Right ventricle myocardium inferior (tissue), 1 donor: ENCODE results near the gene HDHD2. TPM values are rescaled to one million over a fixed set of nuclear protein-coding genes. Genes with fewer than 3 reads are reported as not detected.

Source experiments
- ATAC-seq: fragments of 200-7000 bp; cut with Tn5 transposase; one replicate; pipeline ENCODE4 v1.9.1; 2020; ENCODE audit warnings: mild to moderate bottlenecking, moderate library complexity
- DNase-seq: peaks from one replicate; pipeline ENCODE4 v3.0.0; 2021; ENCODE audit errors: missing footprints
- intact Hi-C: fragments of 100-400 bp; cut with DNase I; formaldehyde crosslinking; loops from one replicate; pipeline ENCODE4 v1.11.0; 2022
- total RNA-seq: library from RNA; stranded (reverse); fragmentation: NEBNext Ultra II Directional; extraction: Animal tissue kit (Norgen Biotek cat#: 25700); gene quantifications from one replicate; pipeline ENCODE4 v1.2.1, GENCODE V29; 2021
- donor health status: DM: no; HTN: yes; CAD: no; lungs with severe emphysema.

HDHD2 gene
- total RNA-seq, 1 donor from 2014 or later: 34.2 TPM

GRCh38 chr18:47151439-47151838 is 1.1 kb upstream of the HDHD2 start:
- DNase-seq: no peak
- ATAC-seq: no peak
- intact Hi-C loops: no loop called here

GRCh38 chr18:47150824-47151366 is 595 bp upstream of the HDHD2 start:
- DNase-seq: no peak
- ATAC-seq: peak; percentile 3
- intact Hi-C loops: no loop called here

GRCh38 chr18:47149457-47150028 is 757 bp downstream of the HDHD2 start:
- DNase-seq: no peak
- intact Hi-C loops: no loop called here
- no peak for ATAC-seq

- DNase-seq: no peak
- intact Hi-C loops: no loop called here
- no peak for ATAC-seq
These were observed 4.1 kb downstream of the HDHD2 start for GRCh38 chr18:47146206-47146605.

GRCh38 chr18:47143899-47144485 is 6.3 kb downstream of the HDHD2 start:
- intact Hi-C loops: loop anchor here (5.0 kb wide), 1 partner anchor 33 kb away; the partner anchor contains the start of gene IER3IP1
- peak; percentile 54 for ATAC-seq
- DNase-seq: no peak

- intact Hi-C loops: loop anchor here (5.0 kb wide), 1 partner anchor 34 kb away; the partner anchor contains the start of gene IER3IP1
- ATAC-seq (no peak), DNase-seq (no peak)
These were observed 7.1 kb downstream of the HDHD2 start for GRCh38 chr18:47143153-47143552.

- no peak for DNase-seq
- ATAC-seq: no peak
- intact Hi-C loops: loop anchor here (5.0 kb wide), 1 partner anchor 36 kb away; the partner anchor contains the start of gene IER3IP1
These were observed 9.0 kb downstream of the HDHD2 start for GRCh38 chr18:47141289-47141688.

GRCh38 chr18:47121146-47121545 is 29.2 kb downstream of the HDHD2 start:
- ATAC-seq (no peak), DNase-seq (no peak)
- intact Hi-C loops: no loop called here

- intact Hi-C loops: no loop called here
- no peak for ATAC-seq
- DNase-seq: no peak
These were observed 29.9 kb downstream of the HDHD2 start for GRCh38 chr18:47120428-47120827.

GRCh38 chr18:47118981-47119380 is 31.3 kb downstream of the HDHD2 start:
- ATAC-seq (no peak), DNase-seq (no peak)
- intact Hi-C loops: no loop called here

GRCh38 chr18:47115205-47115604 is 35.1 kb downstream of the HDHD2 start:
- ATAC-seq (no peak), DNase-seq (no peak)
- intact Hi-C loops: no loop called here

GRCh38 chr18:47113796-47114540 is 36.3 kb downstream of the HDHD2 start:
- DNase-seq (no peak), ATAC-seq (no peak)
- intact Hi-C loops: no loop called here

GRCh38 chr18:47110492-47111274 is 39.6 kb downstream of the HDHD2 start:
- intact Hi-C loops: no loop called here
- ATAC-seq (no peak), DNase-seq (no peak)

GRCh38 chr18:47109720-47110119 is 40.6 kb downstream of the HDHD2 start:
- DNase-seq (no peak), ATAC-seq (no peak)
- intact Hi-C loops: no loop called here

GRCh38 chr18:47108998-47109405 is 41.3 kb downstream of the HDHD2 start:
- no peak for ATAC-seq
- intact Hi-C loops: no loop called here
- DNase-seq: peak; percentile 51

- no peak for DNase-seq
- intact Hi-C loops: no loop called here
- no peak for ATAC-seq
These were observed 41.9 kb downstream of the HDHD2 start for GRCh38 chr18:47108373-47108772.

- intact Hi-C loops: loop anchor here (1.0 to 2.0 kb wide), 2 partner anchors 104 to 649 kb away; no protein-coding TSS in a partner anchor
These were observed 50.0 kb downstream of the HDHD2 start for GRCh38 chr18:47100212-47100831.

GRCh38 chr18:47095810-47096209 is 54.5 kb downstream of the HDHD2 start:
- ATAC-seq: no peak
- intact Hi-C loops: no loop called here

More at GRCh38 chr18:47100212-47100831, 50.0 kb downstream of the HDHD2 start:
- ATAC-seq: peak; percentile 39
- DNase-seq: no peak

More at GRCh38 chr18:47095810-47096209, 54.5 kb downstream of the HDHD2 start:
- no peak for DNase-seq
